GM18868 (cell line): ENCODE results near the gene GMPPA.

Experiments used
- ATAC-seq: cut with Tn5 transposase; IDR thresholded peaks from one replicate; pipeline ENCODE4 v1.9.1; 2021; ENCODE audit warnings: mild to moderate bottlenecking, moderate library complexity; ENCODE audit not compliant: unreplicated experiment

The GMPPA gene

GRCh38 chr2:219537657-219538488 lies 39.2 kb downstream of the GMPPA start:
- ATAC-seq, result no peak

GRCh38 chr2:219538504-219538951 lies 39.8 kb downstream of the GMPPA start:
- no peak for ATAC-seq

GRCh38 chr2:219538956-219539788 lies 40.5 kb downstream of the GMPPA start:
- ATAC-seq, result no peak

GRCh38 chr2:219539926-219540678 lies 41.4 kb downstream of the GMPPA start:
- ATAC-seq, result no peak

GRCh38 chr2:219540784-219541504 lies 42.3 kb downstream of the GMPPA start:
- no peak for ATAC-seq

- ATAC-seq, result peak; percentile 63
Measured at GRCh38 chr2:219541611-219542180, 43.0 kb downstream of the GMPPA start.

- peak; percentile 37 for ATAC-seq
Measured at GRCh38 chr2:219542931-219543595, 44.4 kb downstream of the GMPPA start.

GRCh38 chr2:219543596-219544358 lies 45.1 kb downstream of the GMPPA start, which contains the start of the genes CHPF and TMEM198:
Gene CHPF (minus strand): TSS chr2:219543809. CDS start chr2:219543538, 271 bp downstream.
Gene TMEM198 (plus strand): TSS chr2:219544028. CDS start chr2:219544728, 700 bp downstream.
- ATAC-seq, result peak; percentile 78

GRCh38 chr2:219544567-219544966 lies 45.9 kb downstream of the GMPPA start:
- ATAC-seq, result no peak

- ATAC-seq, result no peak
Measured at GRCh38 chr2:219545295-219545942, 46.7 kb downstream of the GMPPA start.

- ATAC-seq, result no peak
Measured at GRCh38 chr2:219545943-219546352, 47.3 kb downstream of the GMPPA start.

GRCh38 chr2:219547621-219548020 lies 48.9 kb downstream of the GMPPA start:
- no peak for ATAC-seq

- no peak for ATAC-seq
Measured at GRCh38 chr2:219548990-219549389, 50.3 kb downstream of the GMPPA start.

GRCh38 chr2:219549619-219550018 lies 50.9 kb downstream of the GMPPA start:
- ATAC-seq, result no peak

GRCh38 chr2:219551441-219552381 lies 53.0 kb downstream of the GMPPA start:
- peak; percentile 16 for ATAC-seq

- ATAC-seq, result peak; percentile 90
Measured at GRCh38 chr2:219552382-219553167, 53.9 kb downstream of the GMPPA start.
